ENCODE results near the gene ADCY1.
A peak's percentile ranks its signal among the peaks of the same experiment; 100 is the strongest.
"Not testable (repeated sequence)": the region's sequence is repeated elsewhere in the genome, so short reads cannot be mapped to it uniquely, and the experiment has no call there.

The ADCY1 gene

DNA sequence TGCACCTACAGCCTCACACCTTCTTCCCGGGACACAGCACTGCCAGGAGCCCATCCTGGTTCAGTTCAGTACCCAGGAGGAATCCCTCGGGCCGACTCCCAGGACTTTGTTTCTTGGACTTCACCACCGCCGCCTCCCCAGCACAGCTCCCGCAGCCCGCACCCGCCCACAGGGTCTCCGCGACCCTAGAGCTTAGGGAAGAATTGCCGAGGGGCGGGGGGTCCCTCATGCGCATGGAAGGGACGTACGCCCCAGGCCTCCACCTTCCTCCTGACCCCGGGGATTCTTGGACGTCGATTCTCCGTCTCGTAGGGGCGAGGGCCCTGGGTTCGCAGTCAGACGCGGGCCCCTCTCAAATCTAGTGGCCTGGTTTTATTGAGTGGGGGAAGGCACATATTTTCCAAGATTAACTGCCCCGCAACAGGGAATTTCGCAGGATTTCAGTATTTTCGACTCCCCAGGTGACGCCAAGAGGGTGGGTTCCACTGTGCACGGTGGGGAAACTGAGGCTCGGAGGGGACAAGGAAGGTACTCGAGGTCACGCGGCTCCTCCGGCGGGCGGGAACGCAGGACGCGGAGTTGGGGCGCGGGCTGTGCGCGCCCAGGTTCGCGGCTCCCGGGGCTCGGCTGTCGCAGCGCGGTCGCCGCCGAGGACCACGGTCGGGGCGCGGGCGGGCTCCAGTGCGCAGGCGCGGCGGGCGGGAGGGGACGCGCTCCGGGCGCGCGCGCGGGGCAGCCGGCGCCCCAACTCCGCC lies at the start of gene ADCY1:
TSS of gene ADCY1 (plus strand) at position 708 of the 755 bp plus-strand sequence. CDS start 176 bp downstream, outside the sequence.
- no peak for DNase-seq (ENCODE audit: low read depth)

- no peak for DNase-seq (ENCODE audit: low read depth)
Observed at GRCh38 chr7:45524445-45524844, 49.7 kb upstream of the ADCY1 start.

GRCh38 chr7:45525057-45525456 lies 49.1 kb upstream of the ADCY1 start:
- DNase-seq (ENCODE audit: low read depth) = no peak

- DNase-seq (ENCODE audit: low read depth) = no peak
Observed at GRCh38 chr7:45543473-45543872, 30.7 kb upstream of the ADCY1 start.

- DNase-seq (ENCODE audit: low read depth) = not testable (repeated sequence)
Observed at GRCh38 chr7:45545105-45545710, 29.0 kb upstream of the ADCY1 start.

GRCh38 chr7:45548917-45549316 lies 25.3 kb upstream of the ADCY1 start:
- not testable (repeated sequence) for DNase-seq (ENCODE audit: low read depth)

DNA sequence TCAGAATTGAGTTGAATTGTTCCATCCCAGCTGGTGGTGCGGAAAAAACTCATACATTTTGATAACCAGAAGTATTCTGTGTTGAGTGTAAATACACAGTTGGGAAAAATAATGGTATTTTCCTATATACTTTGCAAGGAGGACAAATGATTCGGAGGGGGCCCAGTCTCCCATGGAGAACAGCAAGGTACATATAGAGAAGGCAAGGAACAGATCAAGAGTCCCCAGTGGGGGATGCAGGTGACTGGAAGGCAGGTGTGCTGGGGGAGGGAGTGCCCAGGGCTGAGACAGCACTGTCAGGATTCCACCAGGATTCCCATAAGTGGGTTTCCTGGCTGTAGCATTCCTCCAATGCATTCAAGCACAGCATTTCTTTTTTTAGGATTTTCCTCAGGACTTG lies 10.8 kb upstream of the ADCY1 start:
- no peak for DNase-seq (ENCODE audit: low read depth)

DNA sequence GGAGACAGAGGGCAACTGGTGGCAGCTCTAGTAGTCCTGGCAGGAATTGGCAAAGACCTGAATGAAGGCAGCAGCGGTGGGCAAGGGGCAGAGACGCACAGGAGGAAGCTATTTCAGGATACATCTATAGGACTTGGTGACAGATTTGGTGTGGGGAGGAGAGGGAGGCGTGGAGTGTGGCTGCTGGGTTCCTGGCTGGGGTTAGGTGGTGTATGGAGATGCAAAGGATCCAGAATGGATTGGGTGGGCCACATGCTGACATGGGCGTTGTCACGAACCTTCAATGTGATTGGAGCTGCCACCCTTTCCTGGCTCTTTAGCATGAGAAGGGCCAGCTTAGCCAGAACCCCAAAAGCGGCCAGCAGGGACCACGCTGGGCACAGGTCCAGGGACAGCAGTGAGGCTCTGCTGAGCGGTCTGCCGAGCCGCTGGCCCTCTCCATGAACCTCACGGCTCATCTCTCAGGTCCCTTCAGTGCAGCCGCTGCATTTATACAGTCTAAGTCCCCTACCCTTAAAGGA lies 10.2 kb upstream of the ADCY1 start:
- no peak for DNase-seq (ENCODE audit: low read depth)

GRCh38 chr7:45564485-45564884 lies 9.7 kb upstream of the ADCY1 start:
- no peak for DNase-seq (ENCODE audit: low read depth)

- DNase-seq (ENCODE audit: low read depth) = no peak
Observed at GRCh38 chr7:45564886-45565455, 9.2 kb upstream of the ADCY1 start.

- no peak for DNase-seq (ENCODE audit: low read depth)
Observed at GRCh38 chr7:45566386-45566785, 7.8 kb upstream of the ADCY1 start.

- DNase-seq (ENCODE audit: low read depth) = no peak
Observed at GRCh38 chr7:45566961-45567360, 7.2 kb upstream of the ADCY1 start.

GRCh38 chr7:45567713-45568112 lies 6.5 kb upstream of the ADCY1 start:
- DNase-seq (ENCODE audit: low read depth) = no peak

- no peak for DNase-seq (ENCODE audit: low read depth)
Observed at GRCh38 chr7:45568536-45569289, 5.5 kb upstream of the ADCY1 start.

GRCh38 chr7:45569290-45569685 lies 4.9 kb upstream of the ADCY1 start:
- DNase-seq (ENCODE audit: low read depth) = no peak

DNA sequence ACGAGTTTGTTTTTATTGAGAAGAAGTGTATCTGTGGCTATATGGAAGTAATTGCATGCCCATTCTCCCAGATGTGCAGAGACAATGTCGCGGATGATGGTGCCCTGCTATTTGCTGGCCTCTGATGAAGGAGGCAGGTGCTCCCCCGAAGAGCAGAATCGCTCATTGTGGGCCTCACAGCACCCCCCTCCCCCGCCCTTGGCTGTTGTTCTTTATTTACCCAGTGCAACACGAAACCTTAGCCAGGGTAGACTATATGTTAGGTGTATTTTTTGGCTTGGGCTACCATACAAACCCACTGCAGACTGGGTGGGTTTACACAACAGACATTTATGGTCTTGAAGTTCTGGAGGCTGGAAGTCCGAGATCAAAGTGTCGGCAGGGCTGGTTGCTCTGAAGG lies 3.4 kb upstream of the ADCY1 start:
- DNase-seq (ENCODE audit: low read depth) = no peak

- no peak for DNase-seq (ENCODE audit: low read depth)
Observed at GRCh38 chr7:45573204-45573603, 964 bp upstream of the ADCY1 start.

DNA sequence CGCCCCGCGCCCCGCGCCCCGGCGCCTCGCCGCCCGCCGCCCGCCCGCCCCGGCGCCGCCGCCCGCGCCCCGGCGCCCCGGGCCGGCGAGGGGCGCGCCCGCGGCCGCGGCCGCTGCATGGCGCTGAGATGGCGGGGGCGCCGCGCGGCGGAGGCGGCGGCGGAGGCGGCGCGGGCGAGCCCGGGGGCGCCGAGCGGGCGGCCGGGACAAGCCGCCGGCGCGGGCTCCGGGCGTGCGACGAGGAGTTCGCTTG lies 174 bp downstream of the ADCY1 start:
- no peak for DNase-seq (ENCODE audit: low read depth)

DNA sequence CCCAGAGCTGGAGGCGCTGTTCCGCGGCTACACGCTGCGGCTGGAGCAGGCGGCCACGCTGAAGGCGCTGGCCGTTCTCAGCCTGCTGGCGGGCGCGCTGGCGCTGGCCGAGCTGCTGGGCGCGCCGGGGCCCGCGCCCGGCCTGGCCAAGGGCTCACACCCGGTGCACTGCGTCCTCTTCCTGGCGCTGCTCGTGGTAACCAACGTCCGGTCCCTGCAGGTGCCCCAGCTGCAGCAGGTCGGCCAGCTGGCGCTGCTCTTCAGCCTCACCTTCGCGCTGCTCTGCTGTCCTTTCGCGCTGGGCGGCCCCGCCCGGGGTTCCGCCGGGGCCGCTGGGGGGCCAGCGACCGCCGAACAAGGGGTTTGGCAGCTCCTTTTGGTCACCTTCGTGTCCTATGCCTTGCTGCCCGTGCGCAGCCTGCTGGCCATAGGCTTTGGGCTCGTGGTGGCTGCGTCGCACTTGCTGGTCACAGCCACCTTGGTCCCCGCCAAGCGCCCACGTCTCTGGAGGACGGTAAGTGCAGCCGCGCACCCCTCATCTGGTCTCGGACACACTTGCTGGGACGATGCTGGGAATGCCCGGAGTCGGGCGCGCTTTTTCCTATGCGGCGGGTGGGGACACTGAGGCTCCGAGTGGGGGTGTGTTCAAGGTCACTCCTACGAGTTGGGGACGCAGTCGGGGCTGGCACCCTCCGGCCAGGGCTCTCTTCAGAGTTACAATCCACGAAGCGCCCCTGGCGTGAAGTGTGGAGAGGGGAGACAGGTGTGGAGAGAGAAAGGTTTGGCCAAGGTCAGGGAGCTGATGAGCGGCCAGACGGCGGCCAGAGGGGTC lies 717 bp downstream of the ADCY1 start:
- DNase-seq (ENCODE audit: low read depth) = peak; percentile 56

- no peak for DNase-seq (ENCODE audit: low read depth)
Observed at GRCh38 chr7:45575501-45576248, 1.5 kb downstream of the ADCY1 start.

DNA sequence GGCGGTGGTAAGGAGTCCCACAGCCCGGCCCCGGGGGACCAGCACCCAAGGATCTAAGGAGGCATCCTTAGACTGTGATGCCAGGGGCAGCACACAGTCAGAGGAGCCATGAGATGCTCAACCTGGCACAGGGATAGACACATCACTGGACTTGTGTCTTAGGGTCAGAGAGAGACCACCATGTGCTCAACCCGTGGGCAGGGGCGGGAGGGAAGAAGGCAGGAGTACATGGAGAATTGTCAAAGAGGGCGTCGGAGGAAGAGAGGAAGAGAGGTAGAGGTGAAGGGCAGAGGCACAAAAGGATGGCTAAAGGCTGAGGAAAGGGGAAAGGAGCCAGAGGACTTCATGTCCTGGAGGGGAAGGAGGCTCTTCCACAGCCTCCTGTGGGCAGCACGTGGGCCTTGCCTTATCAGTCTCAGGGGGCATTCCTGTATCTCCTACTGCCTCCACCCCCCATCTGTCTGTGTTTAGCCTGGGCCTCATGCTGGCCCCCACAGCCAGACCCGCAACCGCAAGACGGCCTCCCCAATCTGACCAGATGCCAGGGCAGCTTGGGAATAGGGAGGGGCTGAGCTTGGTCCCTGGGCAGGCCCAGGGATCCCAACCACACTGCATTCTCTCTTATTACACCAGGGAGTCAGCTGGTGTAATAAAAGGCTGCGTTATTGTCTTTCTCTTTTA lies 2.2 kb downstream of the ADCY1 start:
- DNase-seq (ENCODE audit: low read depth) = peak; percentile 3
